B cell (primary cell): ENCODE measurements around the gene SMIM5. TPM values are rescaled to one million over a fixed set of nuclear protein-coding genes. Genes with fewer than 3 reads are reported as not detected.

Source experiments
- ATAC-seq: fragments of 200-7000 bp; cut with Tn5 transposase; one replicate; pipeline ENCODE4 v1.10.0; 2021; ENCODE audit warnings: low read depth, mild to moderate bottlenecking, moderate number of reproducible peaks, moderate library complexity
- CTCF ChIA-PET: fragments of 350-600 bp; sonication (Branson Sonifier 250); formaldehyde crosslinking; loops from one replicate; lab custom pipeline; 2021; ENCODE audit warnings: antibody characterized with exemption, inconsistent platforms; lab: Charles Lee
- POLR2A ChIA-PET: fragments of 350-600 bp; sonication (Branson Sonifier 250); formaldehyde crosslinking; loops from one replicate; lab custom pipeline; 2021; ENCODE audit warnings: antibody characterized with exemption; lab: Charles Lee
- DNase-seq: peaks from one replicate; pipeline ENCODE4 v3.0.0; 2013
- H2AFZ ChIP-seq: 2 replicates; pipeline ENCODE4 v1.6.1; 2012; ENCODE audit warnings: mild to moderate bottlenecking, low read depth, low read length; ENCODE audit not compliant: insufficient read depth, poor library complexity, severe bottlenecking
- H3K27ac ChIP-seq, 2 donors: 1 replicate in 1 of 2; 2 replicates in 1 of 2; pipeline ENCODE4 v1.5.1; 2012 to 2013; ENCODE audit warnings: low read length in 2 of 2, mild to moderate bottlenecking in 2 of 2, moderate library complexity in 1 of 2
- H3K27me3 ChIP-seq, 4 experiments: fragments of 200-600 bp in 1 of 4; sonication (generic) in 1 of 4; replicated peaks in 1 of 4; 1 replicate in 2 of 4; 2 replicates in 2 of 4; pipeline versions ENCODE4 v1.6.1 to v1.7.0; 2013 to 2016; ENCODE audit warnings: low read length in 3 of 4, mild to moderate bottlenecking in 2 of 4, mixed read lengths in 1 of 4, moderate library complexity in 1 of 4; ENCODE audit not compliant: insufficient read depth in 4 of 4, control insufficient read depth in 3 of 4; ENCODE audit errors: control extremely low read depth in 1 of 4
- H3K36me3 ChIP-seq, 2 experiments: replicated peaks in 1 of 2; 1 replicate in 1 of 2; 2 replicates in 1 of 2; pipeline versions ENCODE4 v1.6.1 to v1.7.1; 2013; ENCODE audit warnings: low read length in 1 of 2; ENCODE audit not compliant: insufficient read depth in 2 of 2, control insufficient read depth in 1 of 2; ENCODE audit errors: control extremely low read depth in 1 of 2, extremely low read depth in 1 of 2
- H3K4me1 ChIP-seq, 2 donors: fragments of 200-600 bp in 1 of 2; sonication (generic) in 1 of 2; 1 replicate in 1 of 2; 2 replicates in 1 of 2; pipeline versions ENCODE4 v1.5.1 to v1.6.1; 2013 to 2017; ENCODE audit warnings: low read length in 2 of 2; ENCODE audit not compliant: control insufficient read depth in 2 of 2, insufficient read depth in 2 of 2
- H3K4me2 ChIP-seq: replicated peaks from 2 replicates; pipeline ENCODE3; 2012; ENCODE audit warnings: mild to moderate bottlenecking, low read depth, low read length; ENCODE audit not compliant: poor library complexity, severe bottlenecking
- H3K4me3 ChIP-seq, 5 experiments: fragments of 200-600 bp in 1 of 5; sonication (generic) in 1 of 5; 1 replicate in 3 of 5; 2 replicates in 2 of 5; pipeline versions ENCODE4 v1.5.1 to v1.7.0; 2011 to 2016; ENCODE audit warnings: low read length in 4 of 5, mild to moderate bottlenecking in 4 of 5, low read depth in 2 of 5, control low read depth in 1 of 5, moderate library complexity in 1 of 5; ENCODE audit not compliant: insufficient read depth in 1 of 5; ENCODE audit errors: control extremely low read depth in 1 of 5, extremely low read depth in 1 of 5
- H3K79me2 ChIP-seq: fragments of 200-600 bp; sonication (generic); one replicate; pipeline ENCODE4 v1.6.0; 2016; ENCODE audit warnings: low read length; ENCODE audit not compliant: control insufficient read depth, insufficient read depth
- H3K9ac ChIP-seq: fragments of 200-600 bp; sonication (generic); 2 replicates; pipeline ENCODE4 v1.6.1; 2017; ENCODE audit warnings: mild to moderate bottlenecking, low read length, moderate library complexity
- H3K9me3 ChIP-seq, 3 donors: one replicate each; pipeline versions ENCODE4 v1.6.1 to v1.7.1; 2013; ENCODE audit warnings: low read length in 2 of 3; ENCODE audit not compliant: control insufficient read depth in 2 of 3, insufficient read depth in 1 of 3; ENCODE audit errors: control extremely low read depth in 1 of 3
- H4K20me1 ChIP-seq: 2 replicates; pipeline ENCODE4 v1.6.0; 2012; ENCODE audit warnings: mild to moderate bottlenecking, low read length; ENCODE audit not compliant: insufficient read depth, control insufficient read depth, poor library complexity, severe bottlenecking
- H3K27ac Mint-ChIP-seq: one replicate; pipeline ENCODE4 v1.8.0; 2021; ENCODE audit warnings: mixed read lengths
- H3K27me3 Mint-ChIP-seq: one replicate; pipeline ENCODE4 v1.8.0; 2021; ENCODE audit warnings: mixed read lengths
- H3K4me1 Mint-ChIP-seq: one replicate; pipeline ENCODE4 v1.8.0; 2021; ENCODE audit warnings: mixed read lengths
- H3K4me3 Mint-ChIP-seq: one replicate; pipeline ENCODE4 v1.8.0; 2021; ENCODE audit warnings: mixed read lengths
- H3K9me3 Mint-ChIP-seq: one replicate; pipeline ENCODE4 v1.8.0; 2022; ENCODE audit warnings: mixed read lengths; ENCODE audit not compliant: insufficient read depth
- EZH2 ChIP-seq: IDR thresholded peaks from 2 replicates; pipeline ENCODE4 v1.6.1; 2012; ENCODE audit warnings: borderline replicate concordance, low read depth, mild to moderate bottlenecking, moderate library complexity, low read length; ENCODE audit not compliant: insufficient read depth, poor library complexity, severe bottlenecking
- WGBS: methylation state at CpG from one replicate; pipeline ENCODE4 v1.1.5; 2013; ENCODE audit warnings: missing lambda C conversion rate; ENCODE audit not compliant: insufficient coverage; 5-methylcytosine and 5-hydroxymethylcytosine counted together
- intact Hi-C: fragments of 100-400 bp; cut with micrococcal nuclease; formaldehyde crosslinking; loops from one replicate; pipeline ENCODE4 v1.10.0; 2022
- polyA plus RNA-seq: library from polyadenylated mRNA; depleted of rRNA; stranded (reverse); fragments of >200 nt; gene quantifications from 2 replicates; pipeline ENCODE4 v1.2.3, GENCODE V29; 2012
- total RNA-seq, 2 donors: library from RNA; stranded (reverse); fragments of 120-200 nt in 1 of 2; gene quantifications; 1 replicate in 1 of 2; 2 replicates in 1 of 2; pipeline versions ENCODE4 v1.2.3 to v1.2.4, GENCODE V29; 2013 to 2022
- TF ChIP-seq, protein P1 (sequence below): fragments of 200-600 bp; IDR thresholded peaks from one replicate; pipeline ENCODE4 v1.8.0; 2022; ENCODE audit warnings: antibody characterized with exemption, mild to moderate bottlenecking

SMIM5 gene
- total and polyA plus RNA-seq, 2 donors (not counting 1 experiment from before 2014, with no cell fraction given), result 0.62 to 7.6 TPM

DNA sequence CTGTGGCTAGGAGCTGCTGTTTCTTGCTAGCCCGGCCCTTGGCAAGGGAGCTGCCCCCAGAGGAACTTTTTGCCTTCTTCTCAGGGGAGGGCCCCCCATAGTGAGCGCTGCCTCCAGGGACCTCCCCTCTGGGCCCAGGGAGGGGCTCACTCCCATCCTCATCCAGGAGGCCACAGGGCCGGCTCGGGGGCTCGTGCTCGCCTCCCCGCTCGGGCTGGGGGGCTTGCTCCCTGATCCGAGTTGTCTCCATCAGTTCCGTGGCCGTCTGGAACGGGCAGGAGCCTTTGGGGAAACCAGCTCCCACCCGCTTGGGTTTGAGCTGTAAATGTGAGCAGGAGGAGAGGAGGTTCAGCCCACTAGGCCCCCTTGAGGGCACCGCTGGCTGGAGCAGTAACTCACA is 4.1 kb upstream of the SMIM5 start:
- Mint-ChIP-seq H3K27ac (no peak overlapping the region), H3K27me3 (no peaks in the 10 kb centered on the region), H3K4me1 (peaks cover 15% of the 10 kb centered on the region), H3K4me3 (no peak overlapping the region), H3K9me3 (no peaks in the 10 kb centered on the region)
- ChIA-PET CTCF (interaction anchor here (0.6 to 19.7 kb wide), 7 partner anchors 9 to 124 kb away, joined by 3 to 389 read pairs (median 4); a partner anchor contains a TSS), POLR2A (no interaction called here)
- 86% methylated on average over 12 of the region's 14 CpGs for WGBS
- intact Hi-C loops, result no loop called here
- Histone ChIP-seq H3K79me2 (no peaks in the 10 kb centered on the region), H3K4me2 (no peak overlapping the region), H3K36me3 (peaks cover 0 to 28% of the 10 kb centered on the region in 2 experiments), H3K9ac (no peak overlapping the region), H3K4me1 (peaks cover 9 to 17% of the 10 kb centered on the region in 2 donors), H3K4me3 (no peak overlapping the region), H3K27ac (no peak overlapping the region), H3K9me3 (no peaks in the 10 kb centered on the region), H3K27me3 (no peaks in the 10 kb centered on the region), H2AFZ (no peak overlapping the region), H4K20me1 (peaks cover 9% of the 10 kb centered on the region)
- ATAC-seq, result no peak
- no peak for DNase-seq
- TF ChIP-seq EZH2, result no peak
- TF ChIP-seq, protein P1, sequence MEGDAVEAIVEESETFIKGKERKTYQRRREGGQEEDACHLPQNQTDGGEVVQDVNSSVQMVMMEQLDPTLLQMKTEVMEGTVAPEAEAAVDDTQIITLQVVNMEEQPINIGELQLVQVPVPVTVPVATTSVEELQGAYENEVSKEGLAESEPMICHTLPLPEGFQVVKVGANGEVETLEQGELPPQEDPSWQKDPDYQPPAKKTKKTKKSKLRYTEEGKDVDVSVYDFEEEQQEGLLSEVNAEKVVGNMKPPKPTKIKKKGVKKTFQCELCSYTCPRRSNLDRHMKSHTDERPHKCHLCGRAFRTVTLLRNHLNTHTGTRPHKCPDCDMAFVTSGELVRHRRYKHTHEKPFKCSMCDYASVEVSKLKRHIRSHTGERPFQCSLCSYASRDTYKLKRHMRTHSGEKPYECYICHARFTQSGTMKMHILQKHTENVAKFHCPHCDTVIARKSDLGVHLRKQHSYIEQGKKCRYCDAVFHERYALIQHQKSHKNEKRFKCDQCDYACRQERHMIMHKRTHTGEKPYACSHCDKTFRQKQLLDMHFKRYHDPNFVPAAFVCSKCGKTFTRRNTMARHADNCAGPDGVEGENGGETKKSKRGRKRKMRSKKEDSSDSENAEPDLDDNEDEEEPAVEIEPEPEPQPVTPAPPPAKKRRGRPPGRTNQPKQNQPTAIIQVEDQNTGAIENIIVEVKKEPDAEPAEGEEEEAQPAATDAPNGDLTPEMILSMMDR, result no peak

DNA sequence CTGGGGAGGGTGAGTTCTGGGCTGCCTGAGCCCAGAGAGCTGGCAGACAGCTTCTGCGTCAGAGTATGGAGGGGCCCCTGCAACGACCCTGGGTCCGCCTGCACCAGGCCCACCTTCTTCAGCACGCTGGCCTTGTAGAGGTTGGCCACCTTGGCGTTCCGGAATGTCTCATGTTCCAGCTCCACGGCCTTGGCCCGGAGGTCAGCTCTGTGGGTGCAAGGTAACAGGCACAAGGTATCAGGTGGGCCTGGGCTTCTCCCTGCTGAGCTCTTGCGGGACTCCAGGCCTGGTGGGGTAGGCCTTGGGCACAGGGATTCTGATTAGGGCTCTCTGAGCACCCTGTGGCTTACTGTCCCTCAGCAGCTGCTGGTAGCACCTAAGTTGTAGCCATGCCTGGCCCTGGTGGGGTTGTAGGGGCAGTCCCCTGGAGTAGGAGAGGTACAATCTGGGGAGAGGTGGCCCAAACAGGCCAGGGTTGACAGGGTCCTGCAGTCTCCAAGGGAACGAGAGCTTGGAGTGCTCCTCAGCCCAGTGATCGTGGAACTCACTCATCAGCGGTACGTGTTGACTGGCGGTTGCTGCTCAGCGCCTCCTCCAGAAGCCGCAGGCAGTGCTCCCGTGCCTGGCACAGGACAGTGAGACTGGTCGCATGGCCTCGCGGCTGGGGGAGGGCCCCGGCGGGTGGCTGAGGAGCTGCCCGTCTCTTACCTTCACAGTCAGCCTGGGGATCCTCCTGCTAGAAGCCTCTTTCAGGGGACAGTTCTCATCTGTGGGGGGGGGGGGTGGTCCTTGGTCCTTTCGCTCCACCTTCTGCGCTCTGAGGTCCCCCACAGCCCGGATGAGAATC is 2.9 kb upstream of the SMIM5 start:
- H3K4me3 ChIP-seq, result no peak overlapping the region
- H3K79me2 ChIP-seq, result no peaks in the 10 kb centered on the region
- no peak for TF ChIP-seq EZH2
- TF ChIP-seq, protein P1, result no peak
- H3K9ac ChIP-seq, result no peak overlapping the region
- H3K9me3 ChIP-seq, result no peaks in the 10 kb centered on the region
- WGBS, result 92% methylated on average over 18 of the region's 26 CpGs
- H3K27ac ChIP-seq, result no peak overlapping the region
- CTCF ChIA-PET, result interaction anchor here (0.5 to 19.7 kb wide), 9 partner anchors 13 to 204 kb away, joined by 3 to 389 read pairs (median 4); a partner anchor contains a TSS
- no peak overlapping the region for H2AFZ ChIP-seq
- Mint-ChIP-seq H3K9me3 (no peaks in the 10 kb centered on the region), H3K27me3 (no peaks in the 10 kb centered on the region), H3K4me1 (peaks cover 15% of the 10 kb centered on the region), H3K4me3 (no peak overlapping the region), H3K27ac (no peak overlapping the region)
- ATAC-seq, result no peak
- peaks cover 9 to 18% of the 10 kb centered on the region in 2 donors for H3K4me1 ChIP-seq
- H3K27me3 ChIP-seq, result no peaks in the 10 kb centered on the region
- POLR2A ChIA-PET, result interaction anchor here (0.5 kb wide), 1 partner anchor 117 kb away, joined by 7 read pairs; no protein-coding TSS in a partner anchor
- H4K20me1 ChIP-seq, result peaks cover 9% of the 10 kb centered on the region
- intact Hi-C loops, result no loop called here
- no peak overlapping the region for H3K4me2 ChIP-seq
- peak; percentile 16 for DNase-seq
- H3K36me3 ChIP-seq, result peaks cover 0 to 24% of the 10 kb centered on the region in 2 experiments
